Stimulated activated CD4-positive, alpha-beta T cell treated with anti-CD3 and anti-CD28 coated beads, Interleukin-4, amount 100 ng/mL, for 4 hours (primary cell): Measurements from ENCODE around the gene OR9A4.
"Not testable (repeated sequence)": the region's sequence is repeated elsewhere in the genome, so short reads cannot be mapped to it uniquely, and the experiment has no call there.

Source experiments
- DNase-seq, 2 experiments: peaks; one replicate each; pipeline ENCODE4 v3.0.0-alpha.2; 2020

Gene OR9A4, protein sequence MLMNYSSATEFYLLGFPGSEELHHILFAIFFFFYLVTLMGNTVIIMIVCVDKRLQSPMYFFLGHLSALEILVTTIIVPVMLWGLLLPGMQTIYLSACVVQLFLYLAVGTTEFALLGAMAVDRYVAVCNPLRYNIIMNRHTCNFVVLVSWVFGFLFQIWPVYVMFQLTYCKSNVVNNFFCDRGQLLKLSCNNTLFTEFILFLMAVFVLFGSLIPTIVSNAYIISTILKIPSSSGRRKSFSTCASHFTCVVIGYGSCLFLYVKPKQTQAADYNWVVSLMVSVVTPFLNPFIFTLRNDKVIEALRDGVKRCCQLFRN

DNA sequence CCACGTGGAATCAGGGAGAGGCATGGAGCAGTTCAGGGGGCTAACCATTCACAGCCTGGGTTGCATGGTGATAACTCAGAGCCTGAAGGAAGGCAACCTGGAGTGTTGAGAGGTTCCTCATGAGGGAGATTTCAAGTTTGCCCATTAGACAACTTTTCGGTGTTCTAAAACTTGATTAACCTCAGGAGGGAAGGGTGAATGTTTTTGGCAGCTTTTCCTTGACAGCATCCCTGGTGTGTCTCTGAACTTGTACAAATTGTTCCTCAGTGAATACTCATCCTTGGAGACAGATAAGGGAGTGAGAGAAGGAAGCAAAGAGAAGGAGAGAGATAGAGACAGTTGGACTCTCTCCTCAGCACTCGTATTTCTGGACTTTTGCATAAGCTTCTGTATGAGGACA is at the start of gene OR9A4:
OR9A4 (plus strand) TSS at position 301 of the 400 bp plus-strand sequence. CDS start 2,477 bp downstream, outside the sequence.
- no peak for DNase-seq

DNA sequence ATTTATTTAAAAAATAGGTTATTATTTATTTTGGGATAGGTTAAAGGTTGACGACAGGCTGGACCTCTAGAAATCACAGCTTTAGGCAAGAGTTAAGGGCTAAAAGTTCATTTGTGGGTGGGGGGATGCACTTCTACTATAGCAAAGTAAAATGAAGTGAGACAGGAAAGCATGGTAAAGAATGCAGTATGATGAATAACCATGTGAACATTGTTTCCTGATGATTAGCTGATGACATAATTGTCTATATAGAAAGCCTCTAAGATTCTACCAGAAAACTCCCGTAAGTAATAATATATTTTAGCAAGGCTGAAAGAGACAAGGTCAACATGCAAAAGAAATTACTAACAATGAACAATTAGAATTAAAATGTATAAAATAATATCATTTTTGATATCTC is 49.2 kb upstream of the OR9A4 start:
- DNase-seq: no peak

- DNase-seq: no peak
These were observed 43.3 kb upstream of the OR9A4 start for GRCh38 chr7:141872931-141873330.

DNA sequence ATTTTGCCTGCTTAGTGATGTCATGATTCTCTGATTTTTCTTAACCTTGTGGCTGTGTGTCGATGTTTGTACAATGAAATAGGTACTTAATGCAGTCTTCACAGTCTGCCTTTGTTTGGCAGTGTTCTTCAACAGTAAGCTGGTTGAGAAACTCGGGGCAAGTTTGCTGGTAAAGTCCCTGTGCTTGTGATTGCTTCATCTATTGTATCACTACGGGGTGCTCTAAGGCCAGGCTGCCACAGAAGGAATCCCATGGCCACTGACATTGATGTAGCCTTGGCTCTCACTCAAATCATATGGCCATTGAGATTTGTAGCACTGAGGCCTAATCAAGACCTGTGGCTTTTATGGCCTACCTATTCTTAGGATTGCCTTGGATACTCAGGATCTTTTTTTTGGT is 41.4 kb upstream of the OR9A4 start:
- no peak for DNase-seq

GRCh38 chr7:141875453-141875852 is 40.7 kb upstream of the OR9A4 start:
- DNase-seq: no peak

DNA sequence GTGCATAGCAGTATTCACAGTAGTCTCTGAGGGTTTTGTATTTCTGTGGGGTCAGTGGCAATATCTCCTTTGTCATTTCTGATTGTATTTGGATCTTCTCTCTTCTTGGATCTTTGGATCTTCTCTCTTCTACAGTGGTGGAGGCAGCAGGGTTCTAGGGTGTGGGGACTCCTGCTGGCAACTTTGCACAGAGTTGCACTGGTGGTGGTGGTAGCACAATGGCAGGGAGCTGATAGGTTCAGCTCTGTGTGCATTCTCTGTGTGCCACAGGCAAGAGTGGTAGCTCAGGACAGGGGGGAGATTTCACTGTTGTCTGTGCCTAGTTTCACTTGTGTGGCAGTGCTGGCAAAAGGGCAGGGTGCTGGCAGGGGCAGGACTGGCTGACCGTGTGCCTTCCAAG is 39.8 kb upstream of the OR9A4 start:
- no peak for DNase-seq

DNA sequence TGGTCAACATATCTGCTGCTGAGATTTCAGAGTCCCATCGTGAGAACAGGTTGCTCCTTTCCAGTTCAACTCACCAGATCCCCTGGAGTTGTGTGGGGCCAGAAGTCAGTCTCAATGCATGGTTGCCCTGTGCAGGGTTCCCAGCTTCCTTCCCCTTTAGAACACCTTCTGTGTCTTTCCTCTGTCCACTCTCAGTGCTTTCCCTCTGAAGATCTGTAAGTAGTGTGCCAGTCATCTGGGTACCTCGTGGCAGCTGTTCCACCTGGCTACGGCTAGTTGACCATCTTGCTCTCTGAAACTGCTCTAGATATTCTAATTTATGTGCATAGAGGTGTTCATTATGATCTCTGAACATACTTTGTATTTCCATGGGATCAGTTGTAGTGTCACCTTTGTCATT is 38.8 kb upstream of the OR9A4 start:
- DNase-seq: no peak

DNA sequence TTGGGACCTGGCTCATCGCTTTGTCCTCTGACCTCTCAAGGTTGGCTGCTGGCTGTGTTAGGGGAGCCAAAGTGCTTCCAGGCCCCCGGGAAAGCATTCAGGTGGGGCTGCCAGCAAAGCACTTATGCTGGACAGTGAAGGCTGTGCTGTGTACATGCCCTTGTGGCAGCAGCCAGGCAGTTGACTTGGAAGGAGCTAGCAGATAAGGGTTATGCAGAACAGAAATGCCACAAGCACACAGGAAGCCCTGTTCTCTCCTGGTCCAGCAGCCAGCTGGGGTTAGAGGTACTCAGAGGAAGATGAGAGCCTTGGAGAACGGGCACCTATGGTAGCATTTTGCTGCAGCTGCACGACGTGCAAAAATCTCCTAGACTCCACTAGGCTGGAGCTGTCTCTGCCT is 35.2 kb upstream of the OR9A4 start:
- DNase-seq: no peak

- DNase-seq: no peak
These were observed 31.5 kb upstream of the OR9A4 start for GRCh38 chr7:141884539-141885225.

DNA sequence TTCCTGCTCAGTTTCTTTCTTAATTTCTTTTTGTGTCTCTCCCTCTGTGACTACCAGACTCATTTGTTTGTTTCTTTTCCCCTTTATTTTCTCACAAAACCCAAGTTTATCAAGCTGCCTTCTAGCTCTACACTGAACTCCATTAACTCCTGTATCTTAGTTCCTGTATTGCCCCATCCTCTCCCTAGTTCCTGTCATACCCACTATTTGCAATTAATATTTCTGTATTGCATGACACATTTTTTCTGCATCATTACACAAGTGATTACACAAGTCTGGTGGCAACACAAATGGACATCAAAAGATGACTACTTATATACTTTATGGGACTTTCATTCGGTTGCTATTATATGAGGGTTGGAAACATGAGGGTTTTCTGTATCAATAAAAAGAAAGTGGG is 26.9 kb upstream of the OR9A4 start:
- DNase-seq: no peak

GRCh38 chr7:141891336-141891735 is 24.9 kb upstream of the OR9A4 start:
- DNase-seq: no peak

GRCh38 chr7:141899366-141899765 is 16.8 kb upstream of the OR9A4 start:
- not testable (repeated sequence) for DNase-seq

DNA sequence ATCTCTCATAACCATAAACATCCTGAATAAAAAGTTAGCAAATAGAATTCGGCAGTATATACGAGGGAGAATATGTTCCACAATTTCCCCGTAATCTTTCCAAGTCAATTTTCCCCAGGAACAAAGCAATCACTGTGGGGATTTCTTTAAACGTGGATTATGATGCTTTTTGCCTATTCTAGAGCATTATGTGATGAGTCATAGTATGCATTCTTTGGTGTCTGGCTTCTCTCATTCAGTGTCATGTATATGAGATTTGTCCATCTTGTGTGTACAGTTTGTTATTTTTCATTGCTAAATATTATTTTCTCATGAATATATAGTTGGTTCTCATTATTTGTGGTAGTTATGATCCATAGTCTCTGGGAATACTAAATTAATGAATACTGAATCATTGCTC is 9.9 kb upstream of the OR9A4 start:
- DNase-seq: no peak

GRCh38 chr7:141911391-141911790 is 4.8 kb upstream of the OR9A4 start:
- DNase-seq: no peak

GRCh38 chr7:141915565-141915964 is 634 bp upstream of the OR9A4 start:
- DNase-seq: no peak

DNA sequence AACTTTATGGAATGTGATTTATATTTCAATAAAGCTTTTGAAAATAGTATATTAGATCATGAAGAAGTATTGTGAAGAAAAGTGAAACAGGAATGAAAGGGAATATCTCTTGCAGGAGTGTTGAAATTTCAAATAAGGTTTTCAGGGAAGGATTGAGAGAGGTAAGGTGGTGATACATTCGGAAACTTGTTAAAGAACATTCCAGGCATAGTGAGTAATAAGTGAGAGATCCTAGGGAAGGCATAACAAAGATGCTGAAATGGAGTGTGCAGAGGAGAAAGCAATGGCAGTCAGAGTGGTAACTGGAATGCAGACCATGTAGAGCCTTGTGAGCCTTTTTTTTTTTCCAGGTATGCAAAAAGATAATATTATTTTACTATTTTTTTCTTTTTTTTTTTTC is 4.1 kb downstream of the OR9A4 start:
- DNase-seq: no peak

- DNase-seq: no peak
These were observed 12.1 kb downstream of the OR9A4 start for GRCh38 chr7:141928146-141928844.

DNA sequence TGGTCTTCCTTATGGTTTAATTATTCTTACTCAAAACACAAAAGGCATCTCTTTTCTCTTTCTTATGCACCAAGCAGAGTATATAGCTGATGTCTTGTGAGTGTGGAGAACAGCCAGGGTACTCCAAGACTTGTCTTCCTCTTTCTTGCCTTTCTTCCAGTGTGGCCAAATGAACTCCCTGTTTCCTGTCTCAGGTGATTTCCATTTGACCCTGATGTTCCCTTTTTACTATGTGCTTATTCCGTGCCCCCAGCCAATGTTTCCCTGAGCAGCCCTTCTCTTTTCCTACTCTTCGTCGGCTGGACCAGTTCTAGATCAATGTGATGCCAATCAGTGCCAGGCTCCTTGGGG is 12.6 kb downstream of the OR9A4 start:
- DNase-seq: no peak

GRCh38 chr7:141930211-141930610 is 14.0 kb downstream of the OR9A4 start:
- no peak for DNase-seq

- no peak for DNase-seq
These were observed 24.9 kb downstream of the OR9A4 start for GRCh38 chr7:141941075-141941474.

DNA sequence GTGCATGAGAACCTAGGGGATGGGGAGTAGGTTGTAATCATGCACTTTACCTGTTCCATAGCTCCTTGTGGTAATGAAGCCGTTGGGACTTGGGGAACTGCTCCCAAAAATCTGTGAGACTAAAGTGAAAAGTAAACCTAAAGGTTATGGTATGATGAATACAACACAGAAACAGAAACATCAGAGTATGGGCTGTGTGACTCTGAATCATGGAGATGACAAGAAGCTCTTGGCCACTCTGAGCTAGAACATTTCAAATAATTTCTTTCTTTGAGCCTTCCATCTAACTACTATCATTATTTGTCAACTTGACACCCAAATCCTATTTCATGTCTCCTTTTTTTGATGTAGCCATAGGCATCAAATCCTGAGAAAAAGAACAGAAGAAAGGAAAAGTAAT is 27.6 kb downstream of the OR9A4 start:
- no peak for DNase-seq

- no peak for DNase-seq
These were observed 28.6 kb downstream of the OR9A4 start for GRCh38 chr7:141944811-141945210.

DNA sequence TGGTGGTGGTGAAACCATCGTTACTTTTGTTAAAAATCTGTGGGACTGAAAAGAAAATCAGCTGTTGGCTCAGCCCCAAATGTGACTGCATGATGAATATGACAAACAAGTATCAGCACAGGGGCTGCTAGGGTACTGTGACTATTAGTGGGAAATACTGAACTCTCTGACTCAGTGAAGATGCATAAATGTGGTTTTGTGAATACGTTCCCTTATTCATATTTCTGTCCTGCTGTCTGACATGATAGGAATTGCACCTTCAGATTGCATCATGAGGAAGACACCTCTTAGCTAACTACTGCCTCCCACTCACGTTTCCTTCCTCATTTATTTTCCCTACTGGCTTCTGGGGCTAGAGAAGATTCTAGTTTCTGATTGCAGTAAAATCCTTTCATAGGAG is 29.2 kb downstream of the OR9A4 start:
- no peak for DNase-seq

DNA sequence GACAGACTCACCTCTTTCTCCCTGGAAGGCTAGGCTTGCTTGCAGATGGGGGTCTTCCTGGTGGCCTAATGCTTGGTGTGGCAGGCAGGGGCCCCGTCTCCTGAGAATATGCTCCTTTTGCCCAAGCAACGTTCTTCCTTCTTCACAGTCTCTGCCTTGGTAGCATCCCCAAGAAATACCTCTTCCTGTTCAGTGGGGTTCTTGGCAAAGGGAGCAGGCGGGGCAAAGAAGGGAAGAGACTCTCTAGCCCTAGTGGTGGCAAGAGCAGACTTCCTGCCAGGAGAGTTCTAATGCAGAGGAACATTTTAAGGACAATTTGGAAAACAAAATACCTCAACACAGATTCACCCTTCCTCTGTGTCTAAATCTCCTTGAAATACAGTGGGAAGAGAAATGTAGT is 30.6 kb downstream of the OR9A4 start, which contains the start of gene CLEC5A:
CLEC5A (minus strand) TSS at position 179 of the 400 bp plus-strand sequence. CDS start 682 bp downstream, outside the sequence.
- no peak for DNase-seq
